22Rv1 (cell line): Measurements from ENCODE around the gene GCKR.

Experiments used
- CTCF ChIP-seq: fragments of 450-650 bp; IDR thresholded peaks from 2 replicates; pipeline ENCODE4 v1.5.1; 2017; ENCODE audit warnings: mild to moderate bottlenecking
- ZFX ChIP-seq: fragments of 450-650 bp; IDR thresholded peaks from 2 replicates; pipeline ENCODE4 v1.6.1; 2017; ENCODE audit warnings: antibody characterized with exemption, borderline replicate concordance

DNA sequence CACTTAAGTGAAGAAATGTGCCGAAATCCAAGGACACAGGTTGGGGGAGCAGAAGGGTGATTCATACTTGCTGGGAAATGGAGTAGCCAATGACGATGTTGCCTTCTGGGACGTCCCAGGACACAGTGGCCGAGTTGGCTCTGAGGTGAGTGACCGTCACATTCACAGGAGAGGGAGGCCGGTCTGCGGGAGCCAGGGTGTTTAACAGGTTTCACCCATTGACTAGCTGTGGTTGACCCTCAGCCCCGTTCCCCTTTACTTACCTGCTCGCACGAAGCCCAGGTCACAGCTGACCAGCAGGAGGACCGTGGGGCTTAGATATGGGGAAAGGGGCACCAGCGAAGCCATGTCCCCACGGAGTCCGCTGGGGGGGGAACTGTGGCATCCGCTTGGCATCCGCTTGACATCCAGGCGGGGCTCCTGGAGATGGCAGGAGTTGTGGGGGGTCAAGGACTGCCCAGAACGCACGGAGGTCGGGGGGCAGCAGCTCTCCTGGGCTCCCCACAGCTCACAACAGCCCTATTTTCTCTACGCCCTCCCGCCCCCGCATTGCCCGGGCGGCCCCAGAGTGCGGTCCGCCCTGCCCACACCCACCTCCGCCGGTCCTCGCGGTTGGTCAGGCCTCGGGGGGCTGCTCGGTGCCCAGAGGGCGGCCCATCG, 2.2 kb upstream of the GCKR start:
- no peak for TF ChIP-seq CTCF
- no peak for TF ChIP-seq ZFX
